Endothelial cell of umbilical vein (primary cell): Measurements from ENCODE around the gene EPHA10. TPM values are rescaled to one million over a fixed set of nuclear protein-coding genes. Genes with fewer than 3 reads are reported as not detected.

Experiments used
- BruUV-seq: library from RNA; stranded (reverse); fragments of 400-500 nt; replicated peaks from 2 replicates; lab custom pipeline; 2021; lab: Mats Ljungman, UMichigan
- CTCF ChIA-PET: fragments of 300-600, 350-600 bp; sonication (Branson Sonifier 250); formaldehyde crosslinking; loops from one replicate; lab custom pipeline; 2021; ENCODE audit warnings: antibody characterized with exemption, inconsistent platforms; lab: Charles Lee
- POLR2A ChIA-PET: fragments of 300-600, 350-600 bp; sonication (Branson Sonifier 250); formaldehyde crosslinking; loops from one replicate; lab custom pipeline; 2021; ENCODE audit warnings: antibody characterized with exemption, inconsistent platforms; lab: Charles Lee
- DNase-seq: peaks from one replicate; pipeline ENCODE4 v3.0.0-alpha.2; 2011; ENCODE audit warnings: low read depth, low spot score
- FAIRE-seq: peaks from 2 replicates; lab custom pipeline; 2011; peaks lifted over from hg19 to GRCh38; lab: Jason Lieb, UNC
- H2AFZ ChIP-seq: 2 replicates; pipeline ENCODE4 v1.6.0; 2012; ENCODE audit warnings: low read depth, low read length, control low read depth, inconsistent platforms
- H3K27ac ChIP-seq: 2 replicates; pipeline ENCODE4 v1.5.1; 2011; ENCODE audit warnings: low read depth, mild to moderate bottlenecking, control low read depth, low read length, moderate library complexity; ENCODE audit not compliant: insufficient read depth
- H3K27me3 ChIP-seq, 2 experiments: 2 replicates each; pipeline versions ENCODE4 v1.6.0 to v1.6.1; 2011; ENCODE audit warnings: low read length in 2 of 2, mixed read lengths in 1 of 2; ENCODE audit not compliant: control insufficient read depth in 2 of 2, insufficient read depth in 2 of 2
- H3K36me3 ChIP-seq, 2 experiments: 2 replicates in 1 of 2; 3 replicates in 1 of 2; pipeline ENCODE4 v1.5.1; 2011; ENCODE audit warnings: low read length in 2 of 2, mild to moderate bottlenecking in 1 of 2, moderate library complexity in 1 of 2; ENCODE audit not compliant: control insufficient read depth in 2 of 2, insufficient read depth in 2 of 2; ENCODE audit errors: extremely low read depth in 1 of 2
- H3K4me1 ChIP-seq: 3 replicates; pipeline ENCODE4 v1.5.1; 2011; ENCODE audit warnings: mild to moderate bottlenecking, low read length; ENCODE audit not compliant: control insufficient read depth, insufficient read depth; ENCODE audit errors: extremely low read depth
- H3K4me2 ChIP-seq: 2 replicates; pipeline ENCODE4 v1.6.1; 2011; ENCODE audit warnings: low read length, control low read depth, mixed read lengths; ENCODE audit not compliant: insufficient read depth
- H3K4me3 ChIP-seq, 3 experiments: fragments of 200-600 bp in 1 of 3; sonication (generic), shearing (Covaris generic) in 1 of 3; replicated peaks in 1 of 3; 2 replicates each; pipeline ENCODE4 v1.5.1; 2011 to 2016; ENCODE audit warnings: control low read depth in 3 of 3, low read length in 3 of 3, mild to moderate bottlenecking in 2 of 3, inconsistent platforms in 1 of 3, low read depth in 1 of 3, moderate library complexity in 1 of 3; ENCODE audit not compliant: insufficient read depth in 1 of 3
- H3K79me2 ChIP-seq: 2 replicates; pipeline ENCODE4 v1.6.0; 2012; ENCODE audit warnings: low read length, inconsistent platforms; ENCODE audit not compliant: control insufficient read depth, insufficient read depth
- H3K9ac ChIP-seq: replicated peaks from 2 replicates; pipeline ENCODE3; 2011; ENCODE audit warnings: low read length, control low read depth; ENCODE audit not compliant: insufficient read depth; ENCODE audit errors: extremely low read depth
- H3K9me1 ChIP-seq: replicated peaks from 3 replicates; pipeline ENCODE4 v1.6.0; 2011; ENCODE audit warnings: mild to moderate bottlenecking, low read length; ENCODE audit not compliant: control insufficient read depth, insufficient read depth; ENCODE audit errors: extremely low read depth
- H3K9me3 ChIP-seq: replicated peaks from 2 replicates; pipeline ENCODE4 v1.5.1; 2012; ENCODE audit warnings: low read length, inconsistent platforms; ENCODE audit not compliant: control insufficient read depth, insufficient read depth
- H4K20me1 ChIP-seq: replicated peaks from 2 replicates; pipeline ENCODE3; 2011; ENCODE audit warnings: mild to moderate bottlenecking, low read length; ENCODE audit not compliant: control insufficient read depth, insufficient read depth; ENCODE audit errors: extremely low read depth
- CTCF ChIP-seq, 2 donors: IDR thresholded peaks; 1 replicate in 1 of 2; 2 replicates in 1 of 2; pipeline ENCODE4 v1.5.1; 2011; ENCODE audit warnings: low read length in 2 of 2, mild to moderate bottlenecking in 2 of 2, moderate library complexity in 2 of 2, control low read depth in 1 of 2, inconsistent platforms in 1 of 2, low read depth in 1 of 2; ENCODE audit not compliant: insufficient read depth in 1 of 2; ENCODE audit errors: extremely low read depth in 1 of 2
- EZH2 ChIP-seq: IDR thresholded peaks from 2 replicates; pipeline ENCODE4 v1.6.1; 2012; ENCODE audit warnings: borderline replicate concordance, low read depth, mild to moderate bottlenecking, moderate library complexity, low read length, inconsistent platforms; ENCODE audit not compliant: severe bottlenecking
- FOS ChIP-seq: IDR thresholded peaks from 2 replicates; pipeline ENCODE4 v1.6.1; 2011; ENCODE audit warnings: mild to moderate bottlenecking, low read length, moderate library complexity, borderline replicate concordance; ENCODE audit not compliant: insufficient read depth
- GATA2 ChIP-seq: IDR thresholded peaks from 2 replicates; pipeline ENCODE4 v1.7.0; 2011; ENCODE audit warnings: low read depth, mild to moderate bottlenecking, moderate library complexity, mixed read lengths, low read length; ENCODE audit not compliant: insufficient read length, insufficient read depth
- JUN ChIP-seq: IDR thresholded peaks from 2 replicates; pipeline ENCODE4 v1.6.1; 2011; ENCODE audit warnings: borderline replicate concordance, low read depth; ENCODE audit not compliant: insufficient read length, insufficient read depth
- MYC ChIP-seq: IDR thresholded peaks from one replicate; pipeline ENCODE4 v1.6.1; 2011; ENCODE audit warnings: mild to moderate bottlenecking, low read depth, low read length
- POLR2AphosphoS5 ChIP-seq: IDR thresholded peaks from 2 replicates; pipeline ENCODE4 v1.6.1; 2012; ENCODE audit warnings: low read depth, mild to moderate bottlenecking, control low read depth, low read length, moderate library complexity; ENCODE audit not compliant: insufficient read depth
- dilution Hi-C: fragments of 300-500 bp; cut with MboI; formaldehyde crosslinking; loops from one replicate; pipeline ENCODE4 v1.15.0; 2019; ENCODE audit warnings: low sequenced_read_pairs; ENCODE audit not compliant: extremely low pct_ligation_motif_present
- intact Hi-C: fragments of 100-400 bp; cut with micrococcal nuclease; formaldehyde crosslinking; loops from one replicate; pipeline ENCODE4 v1.10.0; 2022
- polyA plus RNA-seq, 4 experiments: library from polyadenylated mRNA; depleted of rRNA in 3 of 4; stranded (reverse) in 3 of 4; unstranded in 1 of 4; fragments of >200 nt; gene quantifications; 2 replicates each; pipeline versions ENCODE4 v1.2.1 to v1.2.3, GENCODE V29; 2011 to 2012; ENCODE audit warnings: missing spikeins in 1 of 4
- total RNA-seq: library from RNA; stranded (reverse); gene quantifications from 2 replicates; pipeline ENCODE4 v1.2.3, GENCODE V29; 2021

The EPHA10 gene
- total and polyA plus RNA-seq, 2 donors (not counting 3 experiments of a cell fraction or from before 2014, with no cell fraction given) = not detected

GRCh38 chr1:37767488-37767887, 2.6 kb upstream of the EPHA10 start:
- CTCF ChIA-PET = interaction anchor here (1.0 kb wide), 1 partner anchor 16 kb away, joined by 4 read pairs; no protein-coding TSS in a partner anchor
- Histone ChIP-seq H3K9ac (no peak overlapping the region), H3K27me3 (peaks cover 25 to 42% of the 10 kb centered on the region in 2 experiments), H3K79me2 (no peaks in the 10 kb centered on the region), H3K27ac (no peak overlapping the region), H3K4me1 (no peaks in the 10 kb centered on the region), H3K4me3 (no peak overlapping the region), H3K36me3 (no peaks in the 10 kb centered on the region), H3K9me3 (no peaks in the 10 kb centered on the region), H3K9me1 (no peaks in the 10 kb centered on the region), H2AFZ (no peak overlapping the region), H4K20me1 (no peaks in the 10 kb centered on the region), H3K4me2 (no peak overlapping the region)
- BruUV-seq = no TSS peak
- TF ChIP-seq EZH2 (no peak), POLR2AphosphoS5 (no peak), FOS (no peak), JUN (no peak), GATA2 (no peak)
- FAIRE-seq (no peak), DNase-seq (no peak)
- POLR2A ChIA-PET = no interaction called here
- intact Hi-C loops = no loop called here
- dilution Hi-C loops = no loop called here

GRCh38 chr1:37765916-37766664, 1.2 kb upstream of the EPHA10 start:
- H3K4me3 ChIP-seq = no peak overlapping the region
- DNase-seq (no peak), FAIRE-seq (no peak)
- no peaks in the 10 kb centered on the region for H3K4me1 ChIP-seq
- no peak overlapping the region for H2AFZ ChIP-seq
- no peaks in the 10 kb centered on the region for H3K9me1 ChIP-seq
- intact Hi-C loops (no loop called here), dilution Hi-C loops (no loop called here)
- no peaks in the 10 kb centered on the region for H3K36me3 ChIP-seq
- no peak overlapping the region for H3K4me2 ChIP-seq
- H3K9me3 ChIP-seq = no peaks in the 10 kb centered on the region
- no peak for TF ChIP-seq FOS
- no peak for TF ChIP-seq POLR2AphosphoS5
- TF ChIP-seq CTCF (IDR thresholded peaks at IDR 0.05; ENCODE audit: extremely low read depth in 1 of 2, insufficient read depth in 1 of 2, low read depth in 1 of 2, low read length in 2 of 2) = no peak
- no peak for TF ChIP-seq MYC
- BruUV-seq = no TSS peak
- no peaks in the 10 kb centered on the region for H4K20me1 ChIP-seq
- no peaks in the 10 kb centered on the region for H3K79me2 ChIP-seq
- H3K9ac ChIP-seq = no peak overlapping the region
- peaks cover 25 to 42% of the 10 kb centered on the region in 2 experiments for H3K27me3 ChIP-seq
- POLR2A ChIA-PET = no interaction called here
- no peak overlapping the region for H3K27ac ChIP-seq
- CTCF ChIA-PET = interaction anchor here (1.3 kb wide), 1 partner anchor 9 kb away, joined by 3 read pairs; no protein-coding TSS in a partner anchor
